GM23338 (cell line): ENCODE results near the gene EHMT2. TPM values are rescaled to one million over a fixed set of nuclear protein-coding genes. Genes with fewer than 3 reads are reported as not detected.

Source experiments
- ATAC-seq: fragments of 200-7000 bp; cut with Tn5 transposase; 3 replicates; pipeline ENCODE4 v1.9.1; 2020
- DNase-seq: peaks from one replicate; pipeline ENCODE4 v3.0.0-alpha.2; 2015; ENCODE audit warnings: low spot score
- H2AFZ ChIP-seq: fragments of 200-600 bp; sonication (generic); 2 replicates; pipeline ENCODE4 v1.8.0; 2016; ENCODE audit warnings: antibody characterized with exemption, mild to moderate bottlenecking, moderate library complexity
- H3F3A ChIP-seq: fragments of 200-600 bp; sonication (generic); replicated peaks from 2 replicates; pipeline ENCODE4 v1.8.0; 2017; ENCODE audit warnings: antibody characterized with exemption, mixed run types, low read depth
- H3K27ac ChIP-seq: fragments of 200-600 bp; sonication (generic); 2 replicates; pipeline ENCODE4 v1.6.1; 2016; ENCODE audit warnings: low read depth
- H3K27me3 ChIP-seq: fragments of 200-600 bp; sonication (generic); 2 replicates; pipeline ENCODE4 v1.8.0; 2016; ENCODE audit warnings: mild to moderate bottlenecking, mixed run types, moderate library complexity; ENCODE audit not compliant: insufficient read depth
- H3K36me3 ChIP-seq: fragments of 200-600 bp; sonication (generic); 2 replicates; pipeline ENCODE4 v1.8.0; 2016; ENCODE audit warnings: mild to moderate bottlenecking; ENCODE audit not compliant: insufficient read depth
- H3K4me1 ChIP-seq: fragments of 200-600 bp; sonication (generic); 2 replicates; pipeline ENCODE4 v1.8.0; 2016; ENCODE audit warnings: mild to moderate bottlenecking, moderate library complexity; ENCODE audit not compliant: insufficient read depth
- H3K4me2 ChIP-seq: fragments of 200-600 bp; sonication (generic); 2 replicates; pipeline ENCODE4 v1.7.1; 2017; ENCODE audit warnings: mixed run types
- H3K4me3 ChIP-seq: fragments of 200-600 bp; sonication (generic); 2 replicates; pipeline ENCODE4 v1.6.1; 2016; ENCODE audit warnings: mixed run types
- H3K79me2 ChIP-seq: fragments of 200-600 bp; sonication (generic); replicated peaks from 2 replicates; pipeline ENCODE4 v1.8.0; 2017; ENCODE audit warnings: mild to moderate bottlenecking; ENCODE audit not compliant: insufficient read depth
- H3K9me2 ChIP-seq: fragments of 200-600 bp; sonication (generic); 2 replicates; pipeline ENCODE4 v1.8.0; 2017; ENCODE audit not compliant: insufficient read depth
- H4K20me1 ChIP-seq: fragments of 200-600 bp; sonication (generic); replicated peaks from 2 replicates; pipeline ENCODE4 v1.8.0; 2017; ENCODE audit warnings: mild to moderate bottlenecking; ENCODE audit not compliant: insufficient read depth
- H3K27ac Mint-ChIP-seq: 2 replicates; pipeline ENCODE4 v1.8.0; 2020; ENCODE audit warnings: inconsistent platforms, mild to moderate bottlenecking, moderate library complexity, mixed read lengths
- H3K27me3 Mint-ChIP-seq: 3 replicates; pipeline ENCODE4 v1.8.0; 2022; ENCODE audit warnings: low read depth, mild to moderate bottlenecking, moderate library complexity, mixed read lengths, inconsistent platforms; ENCODE audit not compliant: insufficient read depth, poor library complexity
- H3K36me3 Mint-ChIP-seq: 3 replicates; pipeline ENCODE4 v1.8.0; 2021; ENCODE audit warnings: low read depth, mild to moderate bottlenecking, inconsistent platforms, moderate library complexity, mixed read lengths
- H3K4me1 Mint-ChIP-seq: 3 replicates; pipeline ENCODE4 v1.8.0; 2020; ENCODE audit warnings: mild to moderate bottlenecking, inconsistent platforms, mixed read lengths
- H3K4me3 Mint-ChIP-seq: 3 replicates; pipeline ENCODE4 v1.8.0; 2021; ENCODE audit warnings: moderate library complexity, mild to moderate bottlenecking, inconsistent platforms, mixed read lengths
- H3K9me3 Mint-ChIP-seq: 3 replicates; pipeline ENCODE4 v1.8.0; 2020; ENCODE audit warnings: moderate library complexity, mild to moderate bottlenecking, inconsistent platforms, mixed read lengths
- CREB1 ChIP-seq: fragments of 250-450 bp; sonication (Bioruptor Pico); IDR thresholded peaks from 2 replicates; pipeline ENCODE4 v1.5.0; 2020; ENCODE audit warnings: low read depth, mild to moderate bottlenecking, moderate library complexity
- EZH2phosphoT487 ChIP-seq: fragments of 200-600 bp; sonication (generic); IDR thresholded peaks from one replicate; pipeline ENCODE4 v1.8.1; 2018; ENCODE audit warnings: antibody characterized with exemption; ENCODE audit not compliant: unreplicated experiment
- JUNB ChIP-seq: IDR thresholded peaks from one replicate; pipeline ENCODE4 v1.6.1; 2016; ENCODE audit warnings: antibody characterized with exemption; ENCODE audit not compliant: unreplicated experiment
- STAT1 ChIP-seq: IDR thresholded peaks from one replicate; pipeline ENCODE4 v1.6.1; 2016; ENCODE audit warnings: antibody characterized with exemption; ENCODE audit not compliant: unreplicated experiment
- ZNF114 ChIP-seq: fragments of 250-450 bp; sonication (Bioruptor Pico); IDR thresholded peaks from 2 replicates; pipeline ENCODE4 v1.5.0; 2020; ENCODE audit warnings: mild to moderate bottlenecking, moderate library complexity
- ZNF331 ChIP-seq: fragments of 250-450 bp; sonication (Bioruptor Pico); IDR thresholded peaks from 2 replicates; pipeline ENCODE4 v1.5.0; 2020; ENCODE audit warnings: low read depth, mild to moderate bottlenecking, moderate library complexity
- polyA plus RNA-seq: library from polyadenylated mRNA; unstranded; fragments of >200 nt; fragmentation: Nextera tagmentation; extraction: Ambion mirVana; gene quantifications from 2 replicates; pipeline ENCODE4 v1.2.1, GENCODE V29; 2016
- total RNA-seq: library from RNA; depleted of rRNA; stranded (reverse); fragments of >200 nt; shearing (Covaris generic); gene quantifications from 2 replicates; pipeline ENCODE4 v1.2.3, GENCODE V29; 2014
- TF ChIP-seq, protein P1 (sequence below): IDR thresholded peaks from one replicate; pipeline ENCODE4 v1.6.1; 2018; ENCODE audit warnings: antibody characterized with exemption; ENCODE audit not compliant: unreplicated experiment
- TF ChIP-seq, protein P2 (sequence below), 2 experiments: fragments of 200-600 bp in 1 of 2; sonication (generic) in 1 of 2; conservative IDR thresholded peaks; 2 replicates each; pipeline versions ENCODE4 v1.5.1 to v1.6.1; 2016 to 2017; ENCODE audit warnings: antibody characterized with exemption in 2 of 2, low read depth in 2 of 2, mild to moderate bottlenecking in 2 of 2, moderate library complexity in 1 of 2
- TF ChIP-seq, protein P3 (sequence below): IDR thresholded peaks from 2 replicates; pipeline ENCODE4 v1.6.1; 2016; ENCODE audit warnings: antibody characterized with exemption

Gene EHMT2
- total and polyA plus RNA-seq, 2 experiments from 2014 or later = 113 to 193 TPM

DNA sequence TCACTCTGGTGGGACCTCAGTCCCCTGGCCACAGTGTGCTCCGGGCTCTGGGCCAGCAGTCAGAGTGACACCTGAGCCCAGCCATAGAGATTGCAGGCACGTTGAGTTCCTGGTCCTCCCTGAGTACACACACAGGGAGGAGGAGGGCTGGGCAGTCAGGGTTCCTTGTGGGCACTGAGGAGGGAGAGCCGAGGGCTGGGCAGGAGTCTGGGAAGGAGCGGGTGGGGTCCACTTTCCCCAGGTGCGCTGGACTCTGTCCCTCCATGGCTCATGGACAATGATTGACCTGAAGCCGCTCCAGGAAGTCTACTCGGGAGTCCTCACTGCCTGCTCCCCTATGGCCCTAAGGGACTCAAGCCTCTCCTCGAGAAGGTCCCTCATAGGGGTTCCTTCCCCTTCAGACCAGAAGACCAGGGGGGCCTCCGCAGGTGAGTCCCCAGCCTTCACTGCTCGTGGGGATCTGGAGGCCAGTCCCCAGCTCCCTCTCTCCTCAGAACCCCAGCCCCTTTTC, 19.8 kb downstream of the EHMT2 start (continued):
- TF ChIP-seq, protein P1, sequence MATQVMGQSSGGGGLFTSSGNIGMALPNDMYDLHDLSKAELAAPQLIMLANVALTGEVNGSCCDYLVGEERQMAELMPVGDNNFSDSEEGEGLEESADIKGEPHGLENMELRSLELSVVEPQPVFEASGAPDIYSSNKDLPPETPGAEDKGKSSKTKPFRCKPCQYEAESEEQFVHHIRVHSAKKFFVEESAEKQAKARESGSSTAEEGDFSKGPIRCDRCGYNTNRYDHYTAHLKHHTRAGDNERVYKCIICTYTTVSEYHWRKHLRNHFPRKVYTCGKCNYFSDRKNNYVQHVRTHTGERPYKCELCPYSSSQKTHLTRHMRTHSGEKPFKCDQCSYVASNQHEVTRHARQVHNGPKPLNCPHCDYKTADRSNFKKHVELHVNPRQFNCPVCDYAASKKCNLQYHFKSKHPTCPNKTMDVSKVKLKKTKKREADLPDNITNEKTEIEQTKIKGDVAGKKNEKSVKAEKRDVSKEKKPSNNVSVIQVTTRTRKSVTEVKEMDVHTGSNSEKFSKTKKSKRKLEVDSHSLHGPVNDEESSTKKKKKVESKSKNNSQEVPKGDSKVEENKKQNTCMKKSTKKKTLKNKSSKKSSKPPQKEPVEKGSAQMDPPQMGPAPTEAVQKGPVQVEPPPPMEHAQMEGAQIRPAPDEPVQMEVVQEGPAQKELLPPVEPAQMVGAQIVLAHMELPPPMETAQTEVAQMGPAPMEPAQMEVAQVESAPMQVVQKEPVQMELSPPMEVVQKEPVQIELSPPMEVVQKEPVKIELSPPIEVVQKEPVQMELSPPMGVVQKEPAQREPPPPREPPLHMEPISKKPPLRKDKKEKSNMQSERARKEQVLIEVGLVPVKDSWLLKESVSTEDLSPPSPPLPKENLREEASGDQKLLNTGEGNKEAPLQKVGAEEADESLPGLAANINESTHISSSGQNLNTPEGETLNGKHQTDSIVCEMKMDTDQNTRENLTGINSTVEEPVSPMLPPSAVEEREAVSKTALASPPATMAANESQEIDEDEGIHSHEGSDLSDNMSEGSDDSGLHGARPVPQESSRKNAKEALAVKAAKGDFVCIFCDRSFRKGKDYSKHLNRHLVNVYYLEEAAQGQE = no peak
- TF ChIP-seq ZNF331 (CRISPR knock-in tag) = no peak
- TF ChIP-seq CREB1 (CRISPR knock-in tag) = no peak
- TF ChIP-seq JUNB = no peak
- TF ChIP-seq STAT1 = no peak
- TF ChIP-seq, protein P2, sequence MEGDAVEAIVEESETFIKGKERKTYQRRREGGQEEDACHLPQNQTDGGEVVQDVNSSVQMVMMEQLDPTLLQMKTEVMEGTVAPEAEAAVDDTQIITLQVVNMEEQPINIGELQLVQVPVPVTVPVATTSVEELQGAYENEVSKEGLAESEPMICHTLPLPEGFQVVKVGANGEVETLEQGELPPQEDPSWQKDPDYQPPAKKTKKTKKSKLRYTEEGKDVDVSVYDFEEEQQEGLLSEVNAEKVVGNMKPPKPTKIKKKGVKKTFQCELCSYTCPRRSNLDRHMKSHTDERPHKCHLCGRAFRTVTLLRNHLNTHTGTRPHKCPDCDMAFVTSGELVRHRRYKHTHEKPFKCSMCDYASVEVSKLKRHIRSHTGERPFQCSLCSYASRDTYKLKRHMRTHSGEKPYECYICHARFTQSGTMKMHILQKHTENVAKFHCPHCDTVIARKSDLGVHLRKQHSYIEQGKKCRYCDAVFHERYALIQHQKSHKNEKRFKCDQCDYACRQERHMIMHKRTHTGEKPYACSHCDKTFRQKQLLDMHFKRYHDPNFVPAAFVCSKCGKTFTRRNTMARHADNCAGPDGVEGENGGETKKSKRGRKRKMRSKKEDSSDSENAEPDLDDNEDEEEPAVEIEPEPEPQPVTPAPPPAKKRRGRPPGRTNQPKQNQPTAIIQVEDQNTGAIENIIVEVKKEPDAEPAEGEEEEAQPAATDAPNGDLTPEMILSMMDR (conservative IDR thresholded peaks at IDR 0.05; ENCODE audit: low read depth in 2 of 2) = no peak
- no peak for TF ChIP-seq EZH2phosphoT487
- TF ChIP-seq ZNF114 (CRISPR knock-in tag) = no peak
- TF ChIP-seq, protein P3, sequence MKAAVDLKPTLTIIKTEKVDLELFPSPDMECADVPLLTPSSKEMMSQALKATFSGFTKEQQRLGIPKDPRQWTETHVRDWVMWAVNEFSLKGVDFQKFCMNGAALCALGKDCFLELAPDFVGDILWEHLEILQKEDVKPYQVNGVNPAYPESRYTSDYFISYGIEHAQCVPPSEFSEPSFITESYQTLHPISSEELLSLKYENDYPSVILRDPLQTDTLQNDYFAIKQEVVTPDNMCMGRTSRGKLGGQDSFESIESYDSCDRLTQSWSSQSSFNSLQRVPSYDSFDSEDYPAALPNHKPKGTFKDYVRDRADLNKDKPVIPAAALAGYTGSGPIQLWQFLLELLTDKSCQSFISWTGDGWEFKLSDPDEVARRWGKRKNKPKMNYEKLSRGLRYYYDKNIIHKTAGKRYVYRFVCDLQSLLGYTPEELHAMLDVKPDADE = no peak

DNA sequence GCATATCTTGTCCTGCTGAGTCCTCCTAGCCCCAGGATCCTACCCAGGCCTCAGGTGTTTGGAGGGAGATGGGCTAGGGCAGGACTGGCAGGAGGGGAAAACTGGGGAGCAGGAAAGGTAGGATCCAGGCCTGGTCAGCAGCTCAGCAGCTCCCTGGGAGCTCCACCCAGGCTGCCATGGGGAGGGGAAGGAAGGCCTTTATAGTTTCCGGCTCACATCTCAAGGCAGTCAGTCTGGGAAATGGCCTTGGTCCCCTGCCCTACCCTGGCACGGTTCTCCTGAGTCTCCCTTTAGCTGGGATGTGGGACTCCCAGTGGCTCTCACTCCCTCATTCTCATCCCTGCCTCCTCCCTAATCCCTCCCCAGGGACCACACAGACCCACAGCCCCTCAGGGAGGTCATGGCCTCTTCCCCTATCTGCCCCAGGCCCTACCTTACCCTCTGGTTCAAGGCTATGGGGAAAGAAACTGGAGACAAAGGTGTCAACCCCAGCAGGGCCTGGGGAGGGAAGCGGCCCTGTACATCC, 20.3 kb downstream of the EHMT2 start:
- no peak for ATAC-seq
- H3K27me3 Mint-ChIP-seq = peaks cover 5% of the 10 kb centered on the region
- H3K4me2 ChIP-seq = no peak overlapping the region
- H3K4me1 Mint-ChIP-seq = peaks cover 8% of the 10 kb centered on the region
- peaks cover 3% of the 10 kb centered on the region for H4K20me1 ChIP-seq
- H3K79me2 ChIP-seq = no peaks in the 10 kb centered on the region
- no peak overlapping the region for H3K4me3 ChIP-seq
- peaks cover 14% of the 10 kb centered on the region for H3F3A ChIP-seq
- no peak overlapping the region for H3K27ac Mint-ChIP-seq
- no peak overlapping the region for H3K4me3 Mint-ChIP-seq
- H3K4me1 ChIP-seq = peaks cover 4% of the 10 kb centered on the region; the same call in 1 of the 2 replicates
- no peak for DNase-seq
- no peak overlapping the region for H3K27ac ChIP-seq
- no peaks in the 10 kb centered on the region for H3K9me3 Mint-ChIP-seq
- peaks cover 28% of the 10 kb centered on the region for H3K36me3 Mint-ChIP-seq
- peaks cover 8% of the 10 kb centered on the region; the same call in 1 of the 2 replicates for H3K36me3 ChIP-seq
- H3K27me3 ChIP-seq = no peaks in the 10 kb centered on the region
- no peak overlapping the region for H2AFZ ChIP-seq
- H3K9me2 ChIP-seq = no peaks in the 10 kb centered on the region
- TF ChIP-seq CREB1 (CRISPR knock-in tag) = no peak
- TF ChIP-seq, protein P2 (conservative IDR thresholded peaks at IDR 0.05; ENCODE audit: low read depth in 2 of 2) = no peak
- TF ChIP-seq, protein P3 = no peak
